Adipocyte (in vitro differentiated cells): ENCODE results near the gene RNU1-2.
A peak's percentile ranks its signal among the peaks of the same experiment; 100 is the strongest.
"Not testable (repeated sequence)": the region's sequence is repeated elsewhere in the genome, so short reads cannot be mapped to it uniquely, and the experiment has no call there.

ENCODE experiments used
- DNase-seq: peaks from one replicate; pipeline ENCODE4 v3.0.0-alpha.2; 2015; ENCODE audit warnings: low read depth
- H3K27me3 ChIP-seq: replicated peaks from 2 replicates; pipeline ENCODE4 v1.7.0; 2013; ENCODE audit warnings: mild to moderate bottlenecking, low read length, moderate library complexity; ENCODE audit not compliant: control insufficient read depth, insufficient read depth
- H3K36me3 ChIP-seq: 2 replicates; pipeline ENCODE4 v1.7.0; 2013; ENCODE audit warnings: low read length, mild to moderate bottlenecking, moderate library complexity; ENCODE audit not compliant: control insufficient read depth, insufficient read depth, severe bottlenecking
- H3K4me1 ChIP-seq: 2 replicates; pipeline ENCODE4 v1.7.0; 2013; ENCODE audit warnings: mild to moderate bottlenecking, low read length, moderate library complexity; ENCODE audit not compliant: control insufficient read depth, insufficient read depth
- H3K4me3 ChIP-seq: 2 replicates; pipeline ENCODE4 v1.7.0; 2013; ENCODE audit warnings: mild to moderate bottlenecking, low read length, moderate library complexity
- H3K9ac ChIP-seq: 2 replicates; pipeline ENCODE4 v1.7.0; 2013; ENCODE audit warnings: mild to moderate bottlenecking, low read length, moderate library complexity
- H3K9me3 ChIP-seq: 2 replicates; pipeline ENCODE4 v1.7.0; 2013; ENCODE audit warnings: mild to moderate bottlenecking, low read length, moderate library complexity; ENCODE audit not compliant: control insufficient read depth

The RNU1-2 gene

GRCh38 chr1:16914928-16915626 lies 19.3 kb downstream of the RNU1-2 start:
- H3K9me3 ChIP-seq, H3K27me3 ChIP-seq, H3K36me3 ChIP-seq, DNase-seq: not testable (repeated sequence)
- H3K4me3 ChIP-seq: peak overlapping the region; percentile 87
- peak overlapping the region; percentile 90 for H3K9ac ChIP-seq
- peaks cover 11% of the 10 kb centered on the region for H3K4me1 ChIP-seq

DNA sequence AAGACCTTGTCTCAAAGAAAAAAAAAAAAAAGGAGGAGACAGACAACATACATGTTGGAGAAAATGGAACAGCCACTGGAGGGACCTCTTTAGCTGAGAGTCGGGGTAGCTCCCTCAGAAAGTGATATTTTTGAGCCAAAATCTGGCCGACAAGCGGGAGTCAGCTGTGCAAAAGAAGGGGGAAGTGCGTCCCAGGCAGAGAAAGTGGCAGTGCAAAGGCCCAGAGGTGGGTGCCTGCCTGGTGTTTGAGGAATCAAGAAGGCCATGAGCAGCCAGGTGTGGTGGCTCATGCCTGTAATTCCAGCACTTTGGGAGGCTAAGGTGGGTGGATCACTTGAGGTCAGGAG lies 19.8 kb downstream of the RNU1-2 start:
- DNase-seq: no peak
- Histone ChIP-seq H3K4me1 (peaks cover 11% of the 10 kb centered on the region), H3K36me3 (no peaks in the 10 kb centered on the region), H3K9ac (no peak overlapping the region), H3K9me3 (no peaks in the 10 kb centered on the region), H3K4me3 (no peak overlapping the region), H3K27me3 (no peaks in the 10 kb centered on the region)

- H3K9me3 ChIP-seq, H3K9ac ChIP-seq, H3K4me3 ChIP-seq, DNase-seq, H3K36me3 ChIP-seq, H3K27me3 ChIP-seq: not testable (repeated sequence)
- peaks cover 11% of the 10 kb centered on the region for H3K4me1 ChIP-seq
Measured at GRCh38 chr1:16916036-16916880, 20.5 kb downstream of the RNU1-2 start.

GRCh38 chr1:16918371-16918770 lies 22.6 kb downstream of the RNU1-2 start:
- Histone ChIP-seq H3K27me3 (no peaks in the 10 kb centered on the region), H3K4me3 (no peak overlapping the region), H3K4me1 (peaks cover 9% of the 10 kb centered on the region), H3K9ac (no peak overlapping the region), H3K36me3 (no peaks in the 10 kb centered on the region), H3K9me3 (no peaks in the 10 kb centered on the region)
- DNase-seq: no peak

DNA sequence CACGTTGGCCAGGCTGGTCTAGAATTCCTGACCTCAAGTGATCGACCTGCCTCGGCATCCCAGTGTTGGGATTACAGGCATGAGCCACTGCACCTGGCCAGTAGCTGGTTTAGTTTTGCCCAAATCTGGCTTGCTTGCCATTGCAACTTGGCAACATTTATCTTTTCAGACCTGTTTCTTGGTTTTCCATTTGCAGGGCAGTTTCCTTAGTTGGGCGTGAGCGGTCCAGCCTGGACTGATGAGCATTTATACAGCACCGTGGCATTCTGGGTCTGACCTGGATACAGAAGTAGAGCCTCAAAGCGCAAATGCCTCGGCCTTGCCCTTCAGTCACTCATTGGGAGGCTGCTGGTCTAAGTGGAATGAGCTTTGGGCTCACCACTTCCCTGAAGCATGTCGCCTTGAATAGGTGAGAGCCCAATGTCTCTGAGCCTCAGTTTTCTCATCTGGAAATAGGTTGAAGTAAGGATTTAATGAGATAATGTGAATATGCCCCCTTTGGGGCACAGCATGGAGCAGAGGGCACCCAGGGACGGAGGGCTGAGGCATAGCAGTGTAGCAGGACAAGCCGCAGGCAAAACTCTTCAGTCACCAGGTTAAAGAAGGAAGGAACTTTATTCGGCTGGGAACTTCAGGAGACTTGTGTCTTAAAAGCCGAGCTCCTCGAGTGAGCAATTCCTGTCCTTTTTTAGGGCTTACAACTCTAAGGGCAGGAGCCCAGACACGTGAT lies 23.3 kb downstream of the RNU1-2 start:
- not testable (repeated sequence) for DNase-seq

GRCh38 chr1:16920951-16921350 lies 25.2 kb downstream of the RNU1-2 start:
- no peak overlapping the region for H3K9ac ChIP-seq
- H3K4me1 ChIP-seq: no peaks in the 10 kb centered on the region
- DNase-seq: no peak
- H3K4me3 ChIP-seq: no peak overlapping the region
- no peaks in the 10 kb centered on the region for H3K27me3 ChIP-seq
- H3K36me3 ChIP-seq: no peaks in the 10 kb centered on the region
- H3K9me3 ChIP-seq: no peaks in the 10 kb centered on the region

More for the DNA sequence above, 23.3 kb downstream of the RNU1-2 start:
- not testable (repeated sequence) for H3K9me3 ChIP-seq, H3K4me3 ChIP-seq, H3K4me1 ChIP-seq, H3K27me3 ChIP-seq, H3K36me3 ChIP-seq, H3K9ac ChIP-seq

DNA sequence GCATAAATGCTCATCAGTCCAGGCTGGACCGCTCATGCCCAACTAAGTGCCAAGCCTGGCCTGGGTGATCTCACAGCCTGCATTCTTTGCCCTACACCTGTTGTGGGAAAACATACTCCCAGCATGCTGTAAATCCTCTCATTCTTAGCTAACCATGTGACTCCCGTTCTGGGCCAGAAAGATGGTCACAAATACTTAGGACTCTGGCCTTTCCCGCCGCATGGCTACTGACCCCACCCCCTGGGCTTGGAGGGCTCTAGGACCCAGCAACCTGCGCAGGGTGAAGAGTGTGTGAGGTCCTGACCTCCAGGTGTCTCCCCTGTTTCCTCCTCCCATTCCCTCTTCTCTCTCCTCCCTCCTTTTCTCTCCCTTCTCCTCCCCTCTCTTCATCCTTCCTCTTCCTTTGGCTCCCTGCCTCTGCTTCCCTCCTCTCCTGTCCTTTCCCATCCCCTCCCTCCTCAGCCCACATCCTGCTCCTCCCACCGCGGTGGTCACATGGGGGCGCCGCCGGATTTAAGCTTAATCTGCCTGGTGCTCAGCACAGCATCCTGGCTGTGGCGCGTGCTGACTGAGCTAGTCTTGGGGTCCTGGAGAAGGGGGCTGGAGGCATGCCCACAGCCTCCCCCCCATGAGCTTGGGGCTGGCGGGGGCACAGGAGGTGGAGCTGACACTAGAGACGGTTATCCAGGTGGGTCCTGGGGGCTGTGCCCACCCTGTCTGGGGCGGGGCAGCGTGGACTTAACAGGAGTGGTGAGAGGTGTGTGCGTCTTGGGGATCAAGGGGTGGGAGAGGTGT lies 25.8 kb downstream of the RNU1-2 start, which contains the start of gene CROCC:
TSS of gene CROCC (plus strand) at position 541 of the 795 bp plus-strand sequence. CDS start at position 629, 88 bp downstream.
- no peaks in the 10 kb centered on the region for H3K9me3 ChIP-seq

DNA sequence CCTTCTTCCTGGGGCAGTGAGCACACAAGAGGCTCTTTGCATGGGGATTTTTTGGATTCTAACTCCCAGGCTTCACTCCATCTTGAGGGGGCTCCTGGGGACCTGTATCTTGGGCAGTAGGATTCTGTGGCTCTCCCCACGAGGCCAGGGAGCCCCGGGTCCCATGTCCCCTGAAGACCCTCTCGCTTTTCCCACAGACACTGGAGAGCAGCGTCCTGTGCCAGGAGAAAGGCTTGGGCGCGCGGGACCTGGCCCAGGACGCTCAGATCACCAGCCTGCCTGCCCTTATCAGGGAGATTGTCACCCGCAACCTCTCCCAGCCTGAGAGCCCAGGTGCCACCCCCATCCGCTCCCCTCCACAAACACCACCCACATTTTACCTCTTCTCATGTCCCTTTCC lies 26.7 kb downstream of the RNU1-2 start:
- Histone ChIP-seq H3K4me3 (no peak overlapping the region), H3K9me3 (no peaks in the 10 kb centered on the region), H3K27me3 (no peaks in the 10 kb centered on the region), H3K9ac (no peak overlapping the region), H3K36me3 (no peaks in the 10 kb centered on the region), H3K4me1 (no peaks in the 10 kb centered on the region)
- DNase-seq: no peak

More for the DNA sequence above, 25.8 kb downstream of the RNU1-2 start, which contains the start of gene CROCC:
- DNase-seq: no peak
- H3K27me3 ChIP-seq: no peaks in the 10 kb centered on the region
- H3K4me1 ChIP-seq: no peaks in the 10 kb centered on the region
- H3K9ac ChIP-seq: no peak within 1 kb of the TSS
- H3K36me3 ChIP-seq: no peaks in the 10 kb centered on the region
- no peak within 1 kb of the TSS for H3K4me3 ChIP-seq

DNA sequence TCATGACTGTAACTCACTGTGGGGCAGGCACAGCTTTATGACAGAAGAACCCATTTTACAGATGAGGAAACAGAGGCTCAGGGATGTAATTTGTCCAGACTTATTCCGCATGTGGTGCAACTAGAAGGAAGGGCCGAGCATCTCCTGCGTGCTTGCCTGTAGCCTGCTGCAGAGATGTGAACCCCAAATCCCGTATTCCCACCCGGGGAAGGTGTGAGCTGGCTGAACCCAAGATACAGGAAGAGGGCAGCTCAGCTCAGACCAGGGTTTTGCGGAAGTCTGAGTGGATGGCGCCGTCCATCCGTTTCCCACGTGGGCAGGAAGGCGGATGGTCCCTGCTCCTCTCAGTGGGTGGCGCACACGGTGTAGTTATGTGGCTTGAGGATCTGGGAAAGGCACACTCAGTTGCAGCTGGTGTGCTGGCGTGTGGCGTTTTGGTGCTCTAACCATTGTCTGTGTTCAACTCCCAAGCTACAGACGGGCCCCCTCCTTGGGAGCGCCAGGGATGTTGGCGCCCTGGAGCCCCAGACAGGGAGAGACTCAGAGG lies 27.2 kb downstream of the RNU1-2 start:
- H3K9ac ChIP-seq: no peak overlapping the region
- no peaks in the 10 kb centered on the region for H3K4me1 ChIP-seq
- H3K9me3 ChIP-seq: no peaks in the 10 kb centered on the region
- H3K36me3 ChIP-seq: no peaks in the 10 kb centered on the region
- no peaks in the 10 kb centered on the region for H3K27me3 ChIP-seq
- no peak overlapping the region for H3K4me3 ChIP-seq
- DNase-seq: no peak

DNA sequence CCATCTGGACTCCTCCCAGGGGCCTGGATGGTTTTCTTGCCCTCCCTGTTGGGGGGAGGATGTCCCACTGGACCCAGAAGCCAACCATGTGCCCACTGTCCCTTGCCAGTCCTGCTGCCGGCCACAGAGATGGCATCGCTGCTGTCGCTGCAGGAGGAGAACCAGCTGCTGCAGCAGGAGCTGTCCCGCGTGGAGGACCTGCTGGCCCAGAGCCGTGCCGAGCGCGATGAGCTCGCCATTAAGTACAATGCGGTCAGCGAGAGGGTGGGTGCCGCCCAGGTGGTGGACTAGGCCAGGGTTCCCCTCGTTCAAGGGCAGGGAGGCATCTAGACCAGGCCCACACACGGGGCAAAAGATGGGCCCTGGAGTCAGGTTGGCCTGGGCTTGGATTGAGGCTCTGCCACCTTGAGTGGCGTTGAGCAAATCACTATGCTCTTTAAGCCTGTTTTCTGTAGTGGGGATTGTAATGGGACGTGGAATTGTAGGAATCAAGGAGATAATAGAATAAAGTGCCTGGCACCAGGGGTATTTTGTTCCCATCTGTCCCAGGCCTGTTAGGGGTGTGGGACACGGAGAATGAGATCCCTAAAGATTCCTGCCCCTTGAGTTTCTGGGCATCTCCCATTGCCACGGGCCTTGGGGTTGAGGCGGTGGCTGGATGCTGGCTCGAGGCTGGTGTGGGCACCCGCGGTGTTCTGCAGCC lies 28.6 kb downstream of the RNU1-2 start:
- H3K4me1 ChIP-seq: no peaks in the 10 kb centered on the region
- H3K27me3 ChIP-seq: no peaks in the 10 kb centered on the region
- no peaks in the 10 kb centered on the region for H3K36me3 ChIP-seq
- no peak for DNase-seq
- no peak overlapping the region for H3K9ac ChIP-seq
- H3K9me3 ChIP-seq: no peaks in the 10 kb centered on the region
- no peak overlapping the region for H3K4me3 ChIP-seq
